ENCODE measurements around the gene MAS1L. TPM values are rescaled to one million over a fixed set of nuclear protein-coding genes. Genes with fewer than 3 reads are reported as not detected.

Gene MAS1L
- total and polyA plus RNA-seq, 4 donors, result not detected

DNA sequence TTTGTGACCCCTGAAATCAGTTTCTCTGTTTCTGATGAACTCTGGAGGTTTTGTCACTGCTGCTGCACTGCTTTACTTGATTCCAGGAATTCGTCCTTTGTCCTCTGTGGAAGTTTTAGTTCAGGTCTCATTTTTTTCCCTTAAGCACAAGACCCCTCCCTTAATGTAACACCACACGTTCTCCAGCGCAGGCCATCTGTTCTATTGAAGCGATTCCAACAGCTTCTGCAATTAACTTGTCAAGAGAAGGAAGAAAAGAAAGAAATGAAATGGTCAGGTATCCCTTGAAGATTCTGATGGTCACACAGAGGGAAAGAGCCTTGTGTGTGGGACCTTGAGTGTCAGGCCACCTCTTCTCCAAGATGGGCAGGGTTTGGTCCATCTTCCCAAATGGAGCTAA, 7.8 kb upstream of the MAS1L start:
- no peaks in the 10 kb centered on the region for H3K4me1 ChIP-seq (ENCODE audit: control insufficient read depth in 4 of 4, insufficient read depth in 4 of 4, low read length in 3 of 4)
- peaks cover 0 to 1% (median 0%) of the 10 kb centered on the region in 4 donors for H3K36me3 ChIP-seq (ENCODE audit: control insufficient read depth in 4 of 4, insufficient read depth in 3 of 4, low read depth in 1 of 4, low read length in 3 of 4)
- 82% methylated on average over 4 of the region's 4 CpGs for whole genome bisulfite sequencing
- H3K9ac ChIP-seq (ENCODE audit: low read depth in 1 of 2, low read length in 2 of 2), result no peak overlapping the region
- no peaks in the 10 kb centered on the region for H3K9me3 ChIP-seq (ENCODE audit: control insufficient read depth in 4 of 4, low read length in 3 of 4)
- TF ChIP-seq RXRA (IDR thresholded peaks at IDR 0.05) (no peak), FOXA1 (IDR thresholded peaks at IDR 0.05) (no peak), EGR1 (IDR thresholded peaks at IDR 0.05; ENCODE audit: low read depth in 2 of 2) (no peak), SP1 (IDR thresholded peaks at IDR 0.05) (no peak), RAD21 (IDR thresholded peaks at IDR 0.05) (no peak), YY1 (IDR thresholded peaks at IDR 0.05) (no peak), FOXA2 (IDR thresholded peaks at IDR 0.05) (no peak), GABPA (IDR thresholded peaks at IDR 0.05 in 1 of 2, conservative IDR thresholded peaks at IDR 0.05 in 1 of 2) (no peak), HNF4G (IDR thresholded peaks at IDR 0.05) (no peak), TAF1 (conservative IDR thresholded peaks at IDR 0.05) (no peak), NR2F2 (IDR thresholded peaks at IDR 0.05) (no peak), JUND (IDR thresholded peaks at IDR 0.05) (no peak), HNF4A (conservative IDR thresholded peaks at IDR 0.05) (no peak)
- TF ChIP-seq, protein P1, sequence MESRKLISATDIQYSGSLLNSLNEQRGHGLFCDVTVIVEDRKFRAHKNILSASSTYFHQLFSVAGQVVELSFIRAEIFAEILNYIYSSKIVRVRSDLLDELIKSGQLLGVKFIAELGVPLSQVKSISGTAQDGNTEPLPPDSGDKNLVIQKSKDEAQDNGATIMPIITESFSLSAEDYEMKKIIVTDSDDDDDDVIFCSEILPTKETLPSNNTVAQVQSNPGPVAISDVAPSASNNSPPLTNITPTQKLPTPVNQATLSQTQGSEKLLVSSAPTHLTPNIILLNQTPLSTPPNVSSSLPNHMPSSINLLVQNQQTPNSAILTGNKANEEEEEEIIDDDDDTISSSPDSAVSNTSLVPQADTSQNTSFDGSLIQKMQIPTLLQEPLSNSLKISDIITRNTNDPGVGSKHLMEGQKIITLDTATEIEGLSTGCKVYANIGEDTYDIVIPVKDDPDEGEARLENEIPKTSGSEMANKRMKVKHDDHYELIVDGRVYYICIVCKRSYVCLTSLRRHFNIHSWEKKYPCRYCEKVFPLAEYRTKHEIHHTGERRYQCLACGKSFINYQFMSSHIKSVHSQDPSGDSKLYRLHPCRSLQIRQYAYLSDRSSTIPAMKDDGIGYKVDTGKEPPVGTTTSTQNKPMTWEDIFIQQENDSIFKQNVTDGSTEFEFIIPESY (IDR thresholded peaks at IDR 0.05), result no peak
- TF ChIP-seq, protein P2, sequence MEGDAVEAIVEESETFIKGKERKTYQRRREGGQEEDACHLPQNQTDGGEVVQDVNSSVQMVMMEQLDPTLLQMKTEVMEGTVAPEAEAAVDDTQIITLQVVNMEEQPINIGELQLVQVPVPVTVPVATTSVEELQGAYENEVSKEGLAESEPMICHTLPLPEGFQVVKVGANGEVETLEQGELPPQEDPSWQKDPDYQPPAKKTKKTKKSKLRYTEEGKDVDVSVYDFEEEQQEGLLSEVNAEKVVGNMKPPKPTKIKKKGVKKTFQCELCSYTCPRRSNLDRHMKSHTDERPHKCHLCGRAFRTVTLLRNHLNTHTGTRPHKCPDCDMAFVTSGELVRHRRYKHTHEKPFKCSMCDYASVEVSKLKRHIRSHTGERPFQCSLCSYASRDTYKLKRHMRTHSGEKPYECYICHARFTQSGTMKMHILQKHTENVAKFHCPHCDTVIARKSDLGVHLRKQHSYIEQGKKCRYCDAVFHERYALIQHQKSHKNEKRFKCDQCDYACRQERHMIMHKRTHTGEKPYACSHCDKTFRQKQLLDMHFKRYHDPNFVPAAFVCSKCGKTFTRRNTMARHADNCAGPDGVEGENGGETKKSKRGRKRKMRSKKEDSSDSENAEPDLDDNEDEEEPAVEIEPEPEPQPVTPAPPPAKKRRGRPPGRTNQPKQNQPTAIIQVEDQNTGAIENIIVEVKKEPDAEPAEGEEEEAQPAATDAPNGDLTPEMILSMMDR (IDR thresholded peaks at IDR 0.05; ENCODE audit: low read depth, low read length, missing input control), result no peak
- TF ChIP-seq, protein P3, sequence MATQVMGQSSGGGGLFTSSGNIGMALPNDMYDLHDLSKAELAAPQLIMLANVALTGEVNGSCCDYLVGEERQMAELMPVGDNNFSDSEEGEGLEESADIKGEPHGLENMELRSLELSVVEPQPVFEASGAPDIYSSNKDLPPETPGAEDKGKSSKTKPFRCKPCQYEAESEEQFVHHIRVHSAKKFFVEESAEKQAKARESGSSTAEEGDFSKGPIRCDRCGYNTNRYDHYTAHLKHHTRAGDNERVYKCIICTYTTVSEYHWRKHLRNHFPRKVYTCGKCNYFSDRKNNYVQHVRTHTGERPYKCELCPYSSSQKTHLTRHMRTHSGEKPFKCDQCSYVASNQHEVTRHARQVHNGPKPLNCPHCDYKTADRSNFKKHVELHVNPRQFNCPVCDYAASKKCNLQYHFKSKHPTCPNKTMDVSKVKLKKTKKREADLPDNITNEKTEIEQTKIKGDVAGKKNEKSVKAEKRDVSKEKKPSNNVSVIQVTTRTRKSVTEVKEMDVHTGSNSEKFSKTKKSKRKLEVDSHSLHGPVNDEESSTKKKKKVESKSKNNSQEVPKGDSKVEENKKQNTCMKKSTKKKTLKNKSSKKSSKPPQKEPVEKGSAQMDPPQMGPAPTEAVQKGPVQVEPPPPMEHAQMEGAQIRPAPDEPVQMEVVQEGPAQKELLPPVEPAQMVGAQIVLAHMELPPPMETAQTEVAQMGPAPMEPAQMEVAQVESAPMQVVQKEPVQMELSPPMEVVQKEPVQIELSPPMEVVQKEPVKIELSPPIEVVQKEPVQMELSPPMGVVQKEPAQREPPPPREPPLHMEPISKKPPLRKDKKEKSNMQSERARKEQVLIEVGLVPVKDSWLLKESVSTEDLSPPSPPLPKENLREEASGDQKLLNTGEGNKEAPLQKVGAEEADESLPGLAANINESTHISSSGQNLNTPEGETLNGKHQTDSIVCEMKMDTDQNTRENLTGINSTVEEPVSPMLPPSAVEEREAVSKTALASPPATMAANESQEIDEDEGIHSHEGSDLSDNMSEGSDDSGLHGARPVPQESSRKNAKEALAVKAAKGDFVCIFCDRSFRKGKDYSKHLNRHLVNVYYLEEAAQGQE (IDR thresholded peaks at IDR 0.05), result no peak
- TF ChIP-seq, protein P4, sequence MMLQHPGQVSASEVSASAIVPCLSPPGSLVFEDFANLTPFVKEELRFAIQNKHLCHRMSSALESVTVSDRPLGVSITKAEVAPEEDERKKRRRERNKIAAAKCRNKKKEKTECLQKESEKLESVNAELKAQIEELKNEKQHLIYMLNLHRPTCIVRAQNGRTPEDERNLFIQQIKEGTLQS (IDR thresholded peaks at IDR 0.05), result no peak
- TF ChIP-seq, protein P5, sequence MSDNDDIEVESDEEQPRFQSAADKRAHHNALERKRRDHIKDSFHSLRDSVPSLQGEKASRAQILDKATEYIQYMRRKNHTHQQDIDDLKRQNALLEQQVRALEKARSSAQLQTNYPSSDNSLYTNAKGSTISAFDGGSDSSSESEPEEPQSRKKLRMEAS (IDR thresholded peaks at IDR 0.05), result no peak
- H3K27ac ChIP-seq (ENCODE audit: low read depth in 1 of 2, low read length in 2 of 2), result no peak overlapping the region
- DNase-seq (ENCODE audit: low spot score), result no peak
- no peaks in the 10 kb centered on the region for H3K27me3 ChIP-seq (ENCODE audit: control insufficient read depth in 4 of 4, insufficient read depth in 4 of 4, low read length in 3 of 4)
- H3K4me3 ChIP-seq (ENCODE audit: low read depth in 1 of 3, low read length in 3 of 3), result no peak overlapping the region

All from liver (tissue), 9 donors.